Hepatocyte (in vitro differentiated cells): ENCODE data around the gene NTF3.

ENCODE experiments used
- EZH2 ChIP-seq: fragments of 200-600 bp; sonication (generic); IDR thresholded peaks from 2 replicates; pipeline ENCODE4 v1.6.1; 2016; ENCODE audit warnings: antibody characterized with exemption, mild to moderate bottlenecking, borderline replicate concordance
- EZH2phosphoT487 ChIP-seq: fragments of 200-600 bp; sonication (generic); IDR thresholded peaks from one replicate; pipeline ENCODE4 v1.6.1; 2018; ENCODE audit warnings: antibody characterized with exemption, mild to moderate bottlenecking, low read depth, moderate library complexity; ENCODE audit not compliant: unreplicated experiment, severe bottlenecking
- TF ChIP-seq, protein P1 (sequence below): fragments of 200-600 bp; sonication (generic); IDR thresholded peaks from 2 replicates; pipeline ENCODE4 v1.5.1; 2016; ENCODE audit warnings: antibody characterized with exemption, mild to moderate bottlenecking; ENCODE audit not compliant: poor library complexity

DNA sequence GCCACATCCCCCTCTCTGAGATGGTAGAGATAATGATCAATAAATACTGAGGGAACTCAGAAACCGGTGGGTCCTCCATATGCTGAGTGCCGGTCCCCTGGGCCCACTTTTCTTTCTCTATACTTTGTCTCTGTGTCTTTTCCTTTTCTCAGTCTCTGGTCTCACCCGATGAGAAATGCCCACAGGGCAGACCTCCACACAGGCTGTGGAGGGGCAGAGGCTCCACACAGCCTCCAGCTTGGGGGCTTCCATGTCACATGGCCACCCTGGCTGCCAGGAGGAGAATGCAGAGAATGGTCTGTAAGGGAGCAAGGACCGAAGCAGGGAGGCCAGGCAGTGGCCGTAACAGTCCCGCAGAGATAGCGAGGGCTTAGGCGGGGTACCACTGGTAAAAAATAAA lies 105.9 kb downstream of the NTF3 start:
- TF ChIP-seq, protein P1, sequence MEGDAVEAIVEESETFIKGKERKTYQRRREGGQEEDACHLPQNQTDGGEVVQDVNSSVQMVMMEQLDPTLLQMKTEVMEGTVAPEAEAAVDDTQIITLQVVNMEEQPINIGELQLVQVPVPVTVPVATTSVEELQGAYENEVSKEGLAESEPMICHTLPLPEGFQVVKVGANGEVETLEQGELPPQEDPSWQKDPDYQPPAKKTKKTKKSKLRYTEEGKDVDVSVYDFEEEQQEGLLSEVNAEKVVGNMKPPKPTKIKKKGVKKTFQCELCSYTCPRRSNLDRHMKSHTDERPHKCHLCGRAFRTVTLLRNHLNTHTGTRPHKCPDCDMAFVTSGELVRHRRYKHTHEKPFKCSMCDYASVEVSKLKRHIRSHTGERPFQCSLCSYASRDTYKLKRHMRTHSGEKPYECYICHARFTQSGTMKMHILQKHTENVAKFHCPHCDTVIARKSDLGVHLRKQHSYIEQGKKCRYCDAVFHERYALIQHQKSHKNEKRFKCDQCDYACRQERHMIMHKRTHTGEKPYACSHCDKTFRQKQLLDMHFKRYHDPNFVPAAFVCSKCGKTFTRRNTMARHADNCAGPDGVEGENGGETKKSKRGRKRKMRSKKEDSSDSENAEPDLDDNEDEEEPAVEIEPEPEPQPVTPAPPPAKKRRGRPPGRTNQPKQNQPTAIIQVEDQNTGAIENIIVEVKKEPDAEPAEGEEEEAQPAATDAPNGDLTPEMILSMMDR: no peak
- TF ChIP-seq EZH2: no peak
- TF ChIP-seq EZH2phosphoT487: no peak
